GM12878 (cell line): ENCODE measurements around the gene SRSF3. TPM values are rescaled to one million over a fixed set of nuclear protein-coding genes. Genes with fewer than 3 reads are reported as not detected.
"Not testable (repeated sequence)": the region's sequence is repeated elsewhere in the genome, so short reads cannot be mapped to it uniquely, and the experiment has no call there.

Source experiments
- ATAC-seq: fragments of 200-7000 bp; cut with Tn5 transposase; 3 replicates; pipeline ENCODE4 v1.9.1; 2020; ENCODE audit warnings: mild to moderate bottlenecking, moderate library complexity
- BruUV-seq: library from RNA; stranded (reverse); fragments of 400-500 nt; replicated peaks from 2 replicates; lab custom pipeline; 2021; lab: Mats Ljungman, UMichigan
- CTCF ChIA-PET: fragments of 300-600 bp; sonication (Branson Sonifier 250); formaldehyde crosslinking; extraction: SDS; loops from one replicate; lab custom pipeline; 2021; ENCODE audit warnings: inconsistent platforms; lab: Yijun Ruan, JAX
- POLR2A ChIA-PET: fragments of 350-600 bp; formaldehyde crosslinking; extraction: SDS; loops from one replicate; lab custom pipeline; 2021; ENCODE audit warnings: inconsistent platforms; lab: Charles Lee
- RAD21 ChIA-PET: fragments of 300-600 bp; sonication (Branson Sonifier 250); formaldehyde crosslinking; loops from one replicate; lab custom pipeline; 2023; ENCODE audit warnings: antibody characterized with exemption; ENCODE audit not compliant: unreplicated experiment; lab: Charles Lee
- SMC1A ChIA-PET: fragments of 300-600 bp; sonication (Branson Sonifier 250); formaldehyde crosslinking; loops from one replicate; lab custom pipeline; 2023; ENCODE audit not compliant: unreplicated experiment, uncharacterized antibody; lab: Charles Lee
- DNase-seq: peaks from one replicate; pipeline ENCODE4 v3.0.0-alpha.2; 2011; ENCODE audit warnings: low read depth, low spot score
- FAIRE-seq: peaks from 3 replicates; lab custom pipeline; 2011; peaks lifted over from hg19 to GRCh38; lab: Jason Lieb, UNC
- H2AFZ ChIP-seq: 2 replicates; pipeline ENCODE4 v1.6.0; 2011; ENCODE audit warnings: low read depth, low read length, control low read depth; ENCODE audit not compliant: control insufficient read depth
- H3K27ac ChIP-seq: 2 replicates; pipeline ENCODE4 v1.5.1; 2011; ENCODE audit warnings: control low read depth; ENCODE audit not compliant: control insufficient read depth, insufficient read depth
- H3K27me3 ChIP-seq, 2 experiments: replicated peaks in 1 of 2; 2 replicates each; pipeline versions ENCODE4 v1.6.0 to v1.6.1; 2011; ENCODE audit warnings: low read length in 1 of 2; ENCODE audit not compliant: control insufficient read depth in 2 of 2, insufficient read depth in 2 of 2
- H3K36me3 ChIP-seq, 2 experiments: 2 replicates each; pipeline ENCODE4 v1.5.1; 2011; ENCODE audit warnings: low read length in 1 of 2; ENCODE audit not compliant: control insufficient read depth in 2 of 2, insufficient read depth in 2 of 2
- H3K4me1 ChIP-seq: 2 replicates; pipeline ENCODE4 v1.6.1; 2011; ENCODE audit warnings: mild to moderate bottlenecking, low read length, moderate library complexity, mixed read lengths; ENCODE audit not compliant: control insufficient read depth, insufficient read depth
- H3K4me2 ChIP-seq: 2 replicates; pipeline ENCODE4 v1.6.0; 2011; ENCODE audit warnings: control low read depth; ENCODE audit not compliant: control insufficient read depth, insufficient read depth
- H3K4me3 ChIP-seq: fragments of 200-600 bp; sonication (generic); 2 replicates; pipeline ENCODE4 v1.5.1; 2016
- H3K79me2 ChIP-seq: 2 replicates; pipeline ENCODE4 v1.6.0; 2011; ENCODE audit warnings: low read length; ENCODE audit not compliant: control insufficient read depth, insufficient read depth
- H3K9ac ChIP-seq: 2 replicates; pipeline ENCODE4 v1.8.0; 2011; ENCODE audit warnings: low read length, control low read depth, mixed read lengths; ENCODE audit not compliant: control insufficient read depth, insufficient read depth
- H3K9me3 ChIP-seq: replicated peaks from 3 replicates; pipeline ENCODE4 v1.5.1; 2011; ENCODE audit warnings: mild to moderate bottlenecking, low read length; ENCODE audit not compliant: control insufficient read depth, insufficient read depth
- H4K20me1 ChIP-seq: 2 replicates; pipeline ENCODE4 v1.6.0; 2011; ENCODE audit not compliant: control insufficient read depth, insufficient read depth
- CHD1 ChIP-seq: IDR thresholded peaks from 2 replicates; pipeline ENCODE4 v1.6.1; 2012; ENCODE audit warnings: low read depth, low read length, improper control_type of control experiment
- WGBS: methylation state at CpG from one replicate; pipeline ENCODE4 v1.1.6; 2016; ENCODE audit warnings: low lambda C conversion rate; ENCODE audit not compliant: insufficient replicate concordance, insufficient coverage; ENCODE audit errors: missing lambda C conversion rate; 5-methylcytosine and 5-hydroxymethylcytosine counted together
- in situ Hi-C: fragments of 300-500 bp; cut with MboI; formaldehyde crosslinking; loops from 9 replicates; pipeline ENCODE4 v1.14.3; 2018; ENCODE audit warnings: mixed read lengths
- intact Hi-C: fragments of 100-400 bp; cut with micrococcal nuclease; formaldehyde crosslinking; loops from one replicate; pipeline ENCODE4 v1.14.2; 2022; ENCODE audit not compliant: unreplicated experiment
- polyA plus RNA-seq, 11 experiments: library from polyadenylated mRNA; depleted of rRNA in 4 of 11; unstranded in 6 of 11; stranded (reverse) in 5 of 11; fragments of >200 nt; fragmentation: Nextera tagmentation in 4 of 11; fragmentation: Illumina TruSeq in 1 of 11; extraction: Ambion mirVana in 4 of 11; extraction: Trizol in 1 of 11; gene quantifications; 1 replicate in 1 of 11; 2 replicates in 10 of 11; pipeline versions ENCODE4 v1.2.1 to v1.2.3, GENCODE V29; 2011 to 2016; ENCODE audit warnings: inconsistent platforms in 2 of 11, missing spikeins in 2 of 11, low read depth in 1 of 11
- total RNA-seq, 4 experiments: library from RNA; depleted of rRNA in 3 of 4; stranded (reverse); fragments of >200 nt in 3 of 4; fragmentation: Illumina TruSeq in 1 of 4; extraction: Trizol in 1 of 4; gene quantifications; 2 replicates each; pipeline versions ENCODE4 v1.2.1 to v1.2.3, GENCODE V29; 2013 to 2021
- TF ChIP-seq, protein P1 (sequence below): fragments of 450-650 bp; IDR thresholded peaks from 2 replicates; pipeline ENCODE4 v1.6.1; 2016; ENCODE audit warnings: mild to moderate bottlenecking, moderate library complexity, borderline replicate concordance
- TF ChIP-seq, protein P2 (sequence below): fragments of 450-650 bp; IDR thresholded peaks from 2 replicates; pipeline ENCODE4 v1.6.1; 2016; ENCODE audit warnings: mild to moderate bottlenecking

SRSF3 gene
- total and polyA plus RNA-seq, 10 of the 15 experiments (the other 5 are each of a cell fraction or from before 2014, with no cell fraction given) = 195 to 1,377 (median 493) TPM

- TF ChIP-seq, protein P1, sequence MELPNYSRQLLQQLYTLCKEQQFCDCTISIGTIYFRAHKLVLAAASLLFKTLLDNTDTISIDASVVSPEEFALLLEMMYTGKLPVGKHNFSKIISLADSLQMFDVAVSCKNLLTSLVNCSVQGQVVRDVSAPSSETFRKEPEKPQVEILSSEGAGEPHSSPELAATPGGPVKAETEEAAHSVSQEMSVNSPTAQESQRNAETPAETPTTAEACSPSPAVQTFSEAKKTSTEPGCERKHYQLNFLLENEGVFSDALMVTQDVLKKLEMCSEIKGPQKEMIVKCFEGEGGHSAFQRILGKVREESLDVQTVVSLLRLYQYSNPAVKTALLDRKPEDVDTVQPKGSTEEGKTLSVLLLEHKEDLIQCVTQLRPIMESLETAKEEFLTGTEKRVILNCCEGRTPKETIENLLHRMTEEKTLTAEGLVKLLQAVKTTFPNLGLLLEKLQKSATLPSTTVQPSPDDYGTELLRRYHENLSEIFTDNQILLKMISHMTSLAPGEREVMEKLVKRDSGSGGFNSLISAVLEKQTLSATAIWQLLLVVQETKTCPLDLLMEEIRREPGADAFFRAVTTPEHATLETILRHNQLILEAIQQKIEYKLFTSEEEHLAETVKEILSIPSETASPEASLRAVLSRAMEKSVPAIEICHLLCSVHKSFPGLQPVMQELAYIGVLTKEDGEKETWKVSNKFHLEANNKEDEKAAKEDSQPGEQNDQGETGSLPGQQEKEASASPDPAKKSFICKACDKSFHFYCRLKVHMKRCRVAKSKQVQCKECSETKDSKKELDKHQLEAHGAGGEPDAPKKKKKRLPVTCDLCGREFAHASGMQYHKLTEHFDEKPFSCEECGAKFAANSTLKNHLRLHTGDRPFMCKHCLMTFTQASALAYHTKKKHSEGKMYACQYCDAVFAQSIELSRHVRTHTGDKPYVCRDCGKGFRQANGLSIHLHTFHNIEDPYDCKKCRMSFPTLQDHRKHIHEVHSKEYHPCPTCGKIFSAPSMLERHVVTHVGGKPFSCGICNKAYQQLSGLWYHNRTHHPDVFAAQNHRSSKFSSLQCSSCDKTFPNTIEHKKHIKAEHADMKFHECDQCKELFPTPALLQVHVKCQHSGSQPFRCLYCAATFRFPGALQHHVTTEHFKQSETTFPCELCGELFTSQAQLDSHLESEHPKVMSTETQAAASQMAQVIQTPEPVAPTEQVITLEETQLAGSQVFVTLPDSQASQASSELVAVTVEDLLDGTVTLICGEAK = no peak
- TF ChIP-seq CHD1 = no peak
- TF ChIP-seq, protein P2, sequence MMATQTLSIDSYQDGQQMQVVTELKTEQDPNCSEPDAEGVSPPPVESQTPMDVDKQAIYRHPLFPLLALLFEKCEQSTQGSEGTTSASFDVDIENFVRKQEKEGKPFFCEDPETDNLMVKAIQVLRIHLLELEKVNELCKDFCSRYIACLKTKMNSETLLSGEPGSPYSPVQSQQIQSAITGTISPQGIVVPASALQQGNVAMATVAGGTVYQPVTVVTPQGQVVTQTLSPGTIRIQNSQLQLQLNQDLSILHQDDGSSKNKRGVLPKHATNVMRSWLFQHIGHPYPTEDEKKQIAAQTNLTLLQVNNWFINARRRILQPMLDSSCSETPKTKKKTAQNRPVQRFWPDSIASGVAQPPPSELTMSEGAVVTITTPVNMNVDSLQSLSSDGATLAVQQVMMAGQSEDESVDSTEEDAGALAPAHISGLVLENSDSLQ = no peak
- TF ChIP-seq, all 136 proteins: peak for 0
Observed at GRCh38 chr6:36571122-36572043, 22.8 kb upstream of the SRSF3 start (continued).

GRCh38 chr6:36572353-36573311 is 21.5 kb upstream of the SRSF3 start:
- ATAC-seq, H3K9me3 ChIP-seq: not testable (repeated sequence)
- POLR2A ChIA-PET = interaction anchor here (0.6 kb wide), 1 partner anchor 46 kb away, joined by 3 read pairs; no protein-coding TSS in a partner anchor

More at GRCh38 chr6:36572353-36573311, 21.5 kb upstream of the SRSF3 start:
- H3K79me2 ChIP-seq, H3K4me2 ChIP-seq, FAIRE-seq, H3K4me1 ChIP-seq, in situ Hi-C loops, H3K9ac ChIP-seq, CTCF ChIA-PET, H3K27ac ChIP-seq, BruUV-seq, H4K20me1 ChIP-seq, H3K27me3 ChIP-seq, DNase-seq, intact Hi-C loops, H2AFZ ChIP-seq, H3K4me3 ChIP-seq, SMC1A ChIA-PET, H3K36me3 ChIP-seq: not testable (repeated sequence)
- RAD21 ChIA-PET = interaction anchor here (0.7 kb wide), 1 partner anchor 126 kb away, joined by 3 read pairs; no protein-coding TSS in a partner anchor
- WGBS = 85% methylated on average over 12 of the region's 12 CpGs
